NCI-H510A (cell line): Measurements from ENCODE around the gene RRP15.

Source experiments
- DNase-seq: peaks from one replicate; lab custom pipeline; 2025; lab: John Stamatoyannopoulos, UW

The RRP15 gene

GRCh38 chr1:218284917-218285635, at the start of gene RRP15:
TSS of gene RRP15 (plus strand) at chr1:218285293. CDS start at chr1:218285317, 24 bp downstream.
- DNase-seq = peak; percentile 82

GRCh38 chr1:218242171-218242570, 42.9 kb upstream of the RRP15 start:
- DNase-seq = no peak

GRCh38 chr1:218247339-218247738, 37.8 kb upstream of the RRP15 start:
- no peak for DNase-seq

GRCh38 chr1:218249338-218250140, 35.6 kb upstream of the RRP15 start:
- no peak for DNase-seq

- no peak for DNase-seq
Measured at GRCh38 chr1:218250492-218250891, 34.6 kb upstream of the RRP15 start.

- no peak for DNase-seq
Measured at GRCh38 chr1:218254296-218254946, 30.7 kb upstream of the RRP15 start.

GRCh38 chr1:218255090-218255489, 30.0 kb upstream of the RRP15 start:
- no peak for DNase-seq

- no peak for DNase-seq
Measured at GRCh38 chr1:218257371-218257770, 27.7 kb upstream of the RRP15 start.

- no peak for DNase-seq
Measured at GRCh38 chr1:218257971-218258370, 27.1 kb upstream of the RRP15 start.

GRCh38 chr1:218259339-218259738, 25.8 kb upstream of the RRP15 start:
- DNase-seq = no peak

GRCh38 chr1:218259800-218260199, 25.3 kb upstream of the RRP15 start:
- no peak for DNase-seq

- DNase-seq = no peak
Measured at GRCh38 chr1:218262259-218262658, 22.8 kb upstream of the RRP15 start.

- no peak for DNase-seq
Measured at GRCh38 chr1:218266356-218266755, 18.7 kb upstream of the RRP15 start.

- DNase-seq = no peak
Measured at GRCh38 chr1:218272366-218272765, 12.7 kb upstream of the RRP15 start.

- DNase-seq = no peak
Measured at GRCh38 chr1:218273762-218274479, 11.2 kb upstream of the RRP15 start.

GRCh38 chr1:218274511-218274910, 10.6 kb upstream of the RRP15 start:
- no peak for DNase-seq

- no peak for DNase-seq
Measured at GRCh38 chr1:218275823-218276222, 9.3 kb upstream of the RRP15 start.

GRCh38 chr1:218281285-218281684, 3.8 kb upstream of the RRP15 start:
- no peak for DNase-seq

GRCh38 chr1:218284377-218284916, 646 bp upstream of the RRP15 start:
- DNase-seq = no peak

- no peak for DNase-seq
Measured at GRCh38 chr1:218292515-218292914, 7.4 kb downstream of the RRP15 start.

- no peak for DNase-seq
Measured at GRCh38 chr1:218294546-218294945, 9.5 kb downstream of the RRP15 start.

GRCh38 chr1:218296162-218296561, 11.1 kb downstream of the RRP15 start:
- DNase-seq = no peak
